Smooth muscle cell (in vitro differentiated cells): ENCODE measurements around the gene PTEN. TPM values are rescaled to one million over a fixed set of nuclear protein-coding genes. Genes with fewer than 3 reads are reported as not detected.

ENCODE experiments used
- DNase-seq: peaks from one replicate; lab custom pipeline; 2025; ENCODE audit not compliant: unreplicated experiment; lab: John Stamatoyannopoulos, UW
- H2AFZ ChIP-seq: fragments of 200-600 bp; sonication (generic); 2 replicates; pipeline ENCODE4 v1.6.0; 2016; ENCODE audit warnings: antibody characterized with exemption, low read depth, mild to moderate bottlenecking
- H3F3A ChIP-seq: fragments of 200-600 bp; sonication (generic); 2 replicates; pipeline ENCODE4 v1.6.0; 2017; ENCODE audit warnings: antibody characterized with exemption, low read depth
- H3K27ac ChIP-seq: fragments of 200-600 bp; sonication (generic); 2 replicates; pipeline ENCODE4 v1.5.1; 2016; ENCODE audit warnings: low read depth, mild to moderate bottlenecking
- H3K27me3 ChIP-seq: fragments of 200-600 bp; sonication (generic); 2 replicates; pipeline ENCODE4 v1.6.1; 2016; ENCODE audit warnings: low read depth, mild to moderate bottlenecking
- H3K36me3 ChIP-seq: fragments of 200-600 bp; sonication (generic); 2 replicates; pipeline ENCODE4 v1.5.1; 2016; ENCODE audit warnings: low read depth
- H3K4me1 ChIP-seq: fragments of 200-600 bp; sonication (generic); 2 replicates; pipeline ENCODE4 v1.5.1; 2016; ENCODE audit warnings: low read depth
- H3K4me2 ChIP-seq: fragments of 200-600 bp; sonication (generic); 2 replicates; pipeline ENCODE4 v1.6.0; 2016; ENCODE audit warnings: mild to moderate bottlenecking
- H3K4me3 ChIP-seq: fragments of 200-600 bp; sonication (generic); 2 replicates; pipeline ENCODE4 v1.5.1; 2016; ENCODE audit warnings: mild to moderate bottlenecking
- H3K79me2 ChIP-seq: fragments of 200-600 bp; sonication (generic); 2 replicates; pipeline ENCODE4 v1.6.0; 2016; ENCODE audit warnings: low read depth, mild to moderate bottlenecking
- H3K9ac ChIP-seq: fragments of 200-600 bp; sonication (generic); 2 replicates; pipeline ENCODE4 v1.6.0; 2016; ENCODE audit warnings: low read depth
- H3K9me3 ChIP-seq: fragments of 200-600 bp; sonication (generic); replicated peaks from 2 replicates; pipeline ENCODE4 v1.5.1; 2016; ENCODE audit warnings: low read depth
- H4K20me1 ChIP-seq: fragments of 200-600 bp; sonication (generic); 2 replicates; pipeline ENCODE4 v1.6.0; 2016; ENCODE audit warnings: low read depth
- CTCF ChIP-seq: fragments of 200-600 bp; sonication (generic); IDR thresholded peaks from 2 replicates; pipeline ENCODE4 v1.5.1; 2017; ENCODE audit warnings: borderline replicate concordance, mild to moderate bottlenecking, antibody characterized with exemption; ENCODE audit not compliant: insufficient read depth, poor library complexity, severe bottlenecking
- WGBS: methylation state at CpG from one replicate; pipeline ENCODE4 v1.1.7; 2016; ENCODE audit warnings: low lambda C conversion rate; 5-methylcytosine and 5-hydroxymethylcytosine counted together
- polyA plus RNA-seq: library from polyadenylated mRNA; unstranded; fragments of >200 nt; fragmentation: Nextera tagmentation; extraction: Ambion mirVana; gene quantifications from 2 replicates; pipeline ENCODE4 v1.2.1, GENCODE V29; 2016
- total RNA-seq: library from RNA; depleted of rRNA; stranded (reverse); fragments of >200 nt; gene quantifications from 2 replicates; pipeline ENCODE4 v1.2.3, GENCODE V29; 2014

The PTEN gene
- total and polyA plus RNA-seq, 2 experiments from 2014 or later = 30.6 to 78.3 TPM

GRCh38 chr10:87915989-87916388 lies 52.6 kb downstream of the PTEN start:
- Histone ChIP-seq H3K79me2 (peaks cover 100% of the 10 kb centered on the region), H3K9me3 (peaks cover 11% of the 10 kb centered on the region), H3F3A (no peaks in the 10 kb centered on the region), H3K9ac (no peak overlapping the region), H3K36me3 (peaks cover 9% of the 10 kb centered on the region), H2AFZ (no peak overlapping the region), H3K27ac (peak overlapping the region; percentile 51), H3K4me2 (no peak overlapping the region), H3K4me1 (peaks cover 12% of the 10 kb centered on the region), H3K27me3 (no peaks in the 10 kb centered on the region), H3K4me3 (no peak overlapping the region), H4K20me1 (peaks cover 92% of the 10 kb centered on the region)
- no peak for DNase-seq
- 90% methylated on average over 1 of the region's 1 CpG for WGBS
- no peak for TF ChIP-seq CTCF

GRCh38 chr10:87916515-87916914 lies 53.1 kb downstream of the PTEN start:
- DNase-seq = no peak
- Histone ChIP-seq H3K36me3 (peaks cover 9% of the 10 kb centered on the region), H3K27ac (peak overlapping the region; percentile 51), H3K4me2 (no peak overlapping the region), H3K27me3 (no peaks in the 10 kb centered on the region), H2AFZ (no peak overlapping the region), H3K9ac (no peak overlapping the region), H3K9me3 (peaks cover 11% of the 10 kb centered on the region), H4K20me1 (peaks cover 92% of the 10 kb centered on the region), H3K4me1 (peaks cover 12% of the 10 kb centered on the region), H3K79me2 (peaks cover 100% of the 10 kb centered on the region), H3K4me3 (no peak overlapping the region), H3F3A (no peaks in the 10 kb centered on the region)
- no peak for TF ChIP-seq CTCF
- WGBS = 85% methylated on average over 3 of the region's 3 CpGs

- 82% methylated on average over 3 of the region's 3 CpGs for WGBS
- peaks cover 99% of the 10 kb centered on the region for H4K20me1 ChIP-seq
Observed at GRCh38 chr10:87918254-87918859, 54.9 kb downstream of the PTEN start.

More at GRCh38 chr10:87918254-87918859, 54.9 kb downstream of the PTEN start:
- Histone ChIP-seq H3K4me1 (peaks cover 12% of the 10 kb centered on the region), H2AFZ (no peak overlapping the region), H3K27me3 (no peaks in the 10 kb centered on the region), H3K9me3 (peaks cover 7% of the 10 kb centered on the region), H3K4me2 (no peak overlapping the region), H3F3A (no peaks in the 10 kb centered on the region), H3K9ac (no peak overlapping the region), H3K27ac (no peak overlapping the region), H3K4me3 (no peak overlapping the region), H3K36me3 (peaks cover 4% of the 10 kb centered on the region), H3K79me2 (peaks cover 100% of the 10 kb centered on the region)
- TF ChIP-seq CTCF = no peak
- no peak for DNase-seq
